BLaER1 treated with 17β-estradiol and CSF1 and Interleukin-3, amounts not matched to agents 10 nM and 100 nM (cell line): ENCODE results near the gene DACT3.

ENCODE experiments used
- H3K27ac ChIP-seq, 11 experiments: shearing (Covaris generic); formaldehyde crosslinking; 2 replicates each; pipeline ENCODE4 v1.8.1; 2022
- H3K27me3 ChIP-seq, 11 experiments: shearing (Covaris generic); formaldehyde crosslinking; 2 replicates each; pipeline ENCODE4 v1.8.1; 2022
- H3K36me3 ChIP-seq, 11 experiments: shearing (Covaris generic); formaldehyde crosslinking; 2 replicates each; pipeline ENCODE4 v1.8.1; 2022
- H3K4me1 ChIP-seq, 10 experiments: shearing (Covaris generic); formaldehyde crosslinking; 2 replicates each; pipeline ENCODE4 v1.8.1; 2022
- H3K4me2 ChIP-seq, 11 experiments: shearing (Covaris generic); formaldehyde crosslinking; 2 replicates each; pipeline ENCODE4 v1.8.1; 2022
- H3K4me3 ChIP-seq, 10 experiments: shearing (Covaris generic); formaldehyde crosslinking; 2 replicates each; pipeline ENCODE4 v1.8.1; 2022
- H3K9ac ChIP-seq, 11 experiments: shearing (Covaris generic); formaldehyde crosslinking; 2 replicates each; pipeline ENCODE4 v1.8.1; 2022
- H3K9me3 ChIP-seq, 11 experiments: shearing (Covaris generic); formaldehyde crosslinking; replicated peaks in 1 of 11; 2 replicates each; pipeline ENCODE4 v1.8.1; 2022
- H4K20me1 ChIP-seq, 11 experiments: shearing (Covaris generic); formaldehyde crosslinking; 2 replicates each; pipeline ENCODE4 v1.8.1; 2022
- Cebpa-rat ChIP-seq, 11 experiments: shearing (Covaris generic); IDR thresholded peaks; 2 replicates each; pipeline ENCODE4 v1.8.1; 2022

DACT3 gene

GRCh38 chr19:46615966-46616365, 45.0 kb downstream of the DACT3 start:
- Histone ChIP-seq H3K27ac (no peak overlapping the region; a peak in 1 of 22 replicates), H3K4me2 (peak overlapping the region; percentile 72 to 100 (median 80); a peak in 19 of 22 replicates), H3K36me3 (peaks cover 0 to 5% (median 0%) of the 10 kb centered on the region in 11 experiments; a peak in 3 of 22 replicates), H4K20me1 (peaks cover 10 to 37% (median 17%) of the 10 kb centered on the region in 11 experiments; a peak in 21 of 22 replicates), H3K27me3 (peaks cover 0 to 14% (median 0%) of the 10 kb centered on the region in 11 experiments; a peak in 3 of 22 replicates), H3K4me1 (peaks cover 77 to 90% (median 84%) of the 10 kb centered on the region in 10 experiments), H3K9ac (no peak overlapping the region), H3K4me3 (no peak overlapping the region), H3K9me3 (no peaks in the 10 kb centered on the region)
- TF ChIP-seq Cebpa-rat (IDR thresholded peaks at IDR 0.05) = no peak

DNA sequence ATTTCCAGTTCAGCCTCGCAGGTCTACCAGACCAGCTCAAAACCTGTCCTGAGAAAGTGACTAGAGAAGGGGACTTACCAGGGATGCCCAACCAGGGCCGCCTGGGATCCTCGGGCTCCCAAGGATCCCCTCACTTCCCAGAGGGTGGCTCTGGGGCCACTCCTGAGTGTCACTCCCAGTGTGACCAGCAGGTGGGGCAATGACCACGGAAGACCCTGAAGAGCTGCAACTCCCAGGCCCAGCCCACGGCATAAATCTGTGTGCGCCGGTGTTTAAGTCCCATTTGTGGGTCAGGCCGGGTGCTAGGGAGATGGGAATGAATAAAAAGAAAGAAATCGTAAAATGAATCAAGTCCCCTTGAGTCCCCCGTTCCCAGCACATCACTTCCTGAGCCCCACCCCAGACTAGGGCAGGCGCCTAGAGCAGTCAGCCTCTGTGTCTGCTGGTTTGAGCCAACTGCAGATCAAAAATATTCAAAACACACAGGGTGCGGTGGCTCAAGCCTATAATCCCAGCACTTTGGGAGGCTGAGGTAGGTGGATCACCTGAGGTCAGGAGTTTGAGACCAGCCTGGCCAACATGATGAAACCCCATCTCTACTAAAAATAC, 46.8 kb downstream of the DACT3 start:
- Histone ChIP-seq H3K9ac (no peak overlapping the region), H3K27ac (no peak overlapping the region), H3K4me3 (no peak overlapping the region), H3K27me3 (peaks cover 0 to 22% (median 4%) of the 10 kb centered on the region in 11 experiments; a peak in 11 of 22 replicates), H3K9me3 (no peaks in the 10 kb centered on the region), H3K4me2 (peak overlapping the region; percentile 3 to 96 (median 30); a peak in 17 of 22 replicates), H3K36me3 (peaks cover 10 to 16% (median 10%) of the 10 kb centered on the region in 11 experiments), H4K20me1 (peaks cover 25 to 54% (median 33%) of the 10 kb centered on the region in 11 experiments), H3K4me1 (peaks cover 75 to 88% (median 82%) of the 10 kb centered on the region in 10 experiments)
- TF ChIP-seq Cebpa-rat (IDR thresholded peaks at IDR 0.05) = no peak

DNA sequence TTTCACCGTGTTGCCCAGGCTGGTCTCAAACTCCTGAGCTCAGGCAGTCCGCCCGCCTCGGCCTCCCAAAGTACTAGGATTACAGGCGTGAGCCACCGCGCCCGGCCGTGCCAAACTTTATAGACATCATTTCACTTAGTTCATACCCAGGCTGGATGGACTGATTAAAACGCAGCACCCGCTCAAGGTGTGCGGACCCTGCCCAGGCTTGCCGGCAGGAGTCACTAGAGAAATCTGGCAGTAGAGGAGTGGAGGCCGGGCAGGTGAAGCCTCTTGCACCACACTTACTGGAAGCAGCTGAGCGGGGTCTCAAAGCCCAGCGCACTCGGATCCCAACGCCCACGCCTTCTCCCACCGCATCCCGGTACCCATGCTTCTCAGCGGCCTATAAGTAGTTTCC, 47.5 kb downstream of the DACT3 start:
- H3K4me3 ChIP-seq = no peak overlapping the region
- no peak for TF ChIP-seq Cebpa-rat (IDR thresholded peaks at IDR 0.05)
- peaks cover 0 to 29% (median 4%) of the 10 kb centered on the region in 11 experiments; a peak in 11 of 22 replicates for H3K27me3 ChIP-seq
- H3K27ac ChIP-seq = no peak overlapping the region
- no peaks in the 10 kb centered on the region for H3K9me3 ChIP-seq
- H3K9ac ChIP-seq = no peak overlapping the region
- H3K4me2 ChIP-seq = no peak overlapping the region
- peaks cover 71 to 85% (median 76%) of the 10 kb centered on the region in 10 experiments for H3K4me1 ChIP-seq
- peaks cover 32 to 61% (median 40%) of the 10 kb centered on the region in 11 experiments for H4K20me1 ChIP-seq
- H3K36me3 ChIP-seq = peaks cover 16 to 23% (median 17%) of the 10 kb centered on the region in 11 experiments

- Histone ChIP-seq H3K27me3 (peaks cover 0 to 44% (median 4%) of the 10 kb centered on the region in 11 experiments; a peak in 11 of 22 replicates), H3K4me2 (peak overlapping the region; percentile 52 to 94 (median 70)), H3K36me3 (peaks cover 34 to 41% (median 34%) of the 10 kb centered on the region in 11 experiments), H4K20me1 (peaks cover 50 to 71% (median 58%) of the 10 kb centered on the region in 11 experiments), H3K4me3 (no peak overlapping the region), H3K9ac (no peak overlapping the region; a peak in 2 of 22 replicates), H3K4me1 (peaks cover 56 to 82% (median 68%) of the 10 kb centered on the region in 10 experiments), H3K9me3 (no peaks in the 10 kb centered on the region), H3K27ac (no peak overlapping the region)
- no peak for TF ChIP-seq Cebpa-rat (IDR thresholded peaks at IDR 0.05)
These were observed 49.2 kb downstream of the DACT3 start for GRCh38 chr19:46611776-46612175.

GRCh38 chr19:46610851-46611770, 49.9 kb downstream of the DACT3 start:
- H4K20me1 ChIP-seq = peaks cover 56 to 72% (median 64%) of the 10 kb centered on the region in 11 experiments
- peaks cover 51 to 82% (median 68%) of the 10 kb centered on the region in 10 experiments for H3K4me1 ChIP-seq
- peak overlapping the region; percentile 52 to 94 (median 70) for H3K4me2 ChIP-seq
- no peak for TF ChIP-seq Cebpa-rat (IDR thresholded peaks at IDR 0.05)
- peaks cover 0 to 50% (median 4%) of the 10 kb centered on the region in 11 experiments; a peak in 11 of 22 replicates for H3K27me3 ChIP-seq
- no peak overlapping the region for H3K27ac ChIP-seq
- no peak overlapping the region for H3K4me3 ChIP-seq
- H3K9me3 ChIP-seq = no peaks in the 10 kb centered on the region
- peaks cover 41 to 47% (median 41%) of the 10 kb centered on the region in 11 experiments for H3K36me3 ChIP-seq
- H3K9ac ChIP-seq = peak overlapping the region in 6 of 11 experiments; percentile 1 to 45 (median 16); a peak in 6 of 22 replicates

- Histone ChIP-seq H3K4me1 (peaks cover 53 to 82% (median 68%) of the 10 kb centered on the region in 10 experiments), H4K20me1 (peaks cover 64 to 79% (median 72%) of the 10 kb centered on the region in 11 experiments), H3K27ac (no peak overlapping the region), H3K36me3 (peaks cover 48 to 55% (median 48%) of the 10 kb centered on the region in 11 experiments), H3K9ac (peak overlapping the region in 2 of 11 experiments; percentile 32 to 45; a peak in 3 of 22 replicates), H3K9me3 (no peaks in the 10 kb centered on the region), H3K4me2 (peak overlapping the region; percentile 52 to 94 (median 70)), H3K4me3 (no peak overlapping the region), H3K27me3 (peaks cover 0 to 56% (median 4%) of the 10 kb centered on the region in 11 experiments; a peak in 11 of 22 replicates)
- no peak for TF ChIP-seq Cebpa-rat (IDR thresholded peaks at IDR 0.05)
These were observed 50.6 kb downstream of the DACT3 start for GRCh38 chr19:46610413-46610775.

- TF ChIP-seq Cebpa-rat (IDR thresholded peaks at IDR 0.05) = no peak
- Histone ChIP-seq H3K4me1 (peaks cover 58 to 83% (median 65%) of the 10 kb centered on the region in 10 experiments), H3K27ac (no peak overlapping the region), H3K36me3 (peaks cover 52 to 60% (median 54%) of the 10 kb centered on the region in 11 experiments), H3K4me3 (no peak overlapping the region), H3K27me3 (peaks cover 0 to 56% (median 4%) of the 10 kb centered on the region in 11 experiments; a peak in 11 of 22 replicates), H3K9me3 (no peaks in the 10 kb centered on the region), H4K20me1 (peaks cover 70 to 86% (median 78%) of the 10 kb centered on the region in 11 experiments), H3K9ac (0 out of 22 replicates have a peak overlapping the region, but pooled peaks of 1 of the 11 experiments have one; percentile 5), H3K4me2 (peak overlapping the region in 9 of 11 experiments; percentile 24 to 63 (median 29); a peak in 17 of 22 replicates)
These were observed 51.2 kb downstream of the DACT3 start for GRCh38 chr19:46609511-46610412.
